ENCODE measurements around the gene LETMD1.

DNA sequence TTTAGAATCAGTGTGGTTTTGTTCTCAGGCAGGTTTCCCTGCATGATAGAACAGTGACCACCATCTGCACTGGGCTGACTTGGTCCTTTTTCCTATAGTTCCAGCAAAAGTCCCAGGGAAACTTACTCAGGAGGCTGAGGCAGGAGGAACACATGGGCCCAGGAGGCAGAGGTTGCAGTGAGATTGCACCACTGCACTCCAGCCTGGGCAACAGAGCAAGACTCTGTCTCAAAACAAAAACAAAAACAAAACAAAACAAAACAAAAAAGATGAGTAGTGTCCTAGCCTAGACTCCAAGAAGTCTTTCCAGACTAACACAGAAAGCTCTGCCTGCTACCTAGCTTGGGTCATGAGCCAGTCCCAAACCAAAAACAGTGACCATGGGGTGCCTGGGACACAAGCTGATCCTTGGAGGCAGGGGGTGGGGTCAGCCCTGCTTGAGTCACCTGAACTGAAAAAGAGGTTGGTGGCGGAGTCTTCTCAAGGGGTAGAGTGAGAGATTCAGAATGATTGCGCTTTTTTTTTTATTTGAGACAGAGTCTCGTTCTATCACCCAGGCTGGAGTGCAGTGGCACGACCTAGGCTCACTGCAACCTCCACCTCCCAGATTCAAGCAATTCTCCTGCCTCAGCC is 14.6 kb upstream of the LETMD1 start:
- TF ChIP-seq EZH2 (IDR thresholded peaks at IDR 0.05; ENCODE audit: insufficient read depth, poor library complexity, severe bottlenecking), result no peak
- TF ChIP-seq EZH2phosphoT487 (IDR thresholded peaks at IDR 0.05; ENCODE audit: insufficient read depth, low read depth), result no peak

Data from GM23248 (cell line).